GM21447 (cell line): Measurements from ENCODE around the gene RCE1.

Experiments used
- ATAC-seq: cut with Tn5 transposase; IDR thresholded peaks from one replicate; pipeline ENCODE4 v1.9.1; 2021; ENCODE audit not compliant: unreplicated experiment

Gene RCE1

GRCh38 chr11:66856496-66857233, 13.4 kb downstream of the RCE1 start, which contains the start of gene LRFN4:
Gene LRFN4, plus strand, starts transcription at chr11:66857064. Its CDS starts 681 bp downstream, at chr11:66857745.
- ATAC-seq: peak; percentile 37

- no peak for ATAC-seq
Observed at GRCh38 chr11:66857234-66857926, 14.1 kb downstream of the RCE1 start.

GRCh38 chr11:66857927-66858185, 14.6 kb downstream of the RCE1 start:
- ATAC-seq: no peak

GRCh38 chr11:66858186-66858938, 15.1 kb downstream of the RCE1 start:
- ATAC-seq: no peak

GRCh38 chr11:66858939-66859685, 15.9 kb downstream of the RCE1 start:
- no peak for ATAC-seq

GRCh38 chr11:66859686-66860448, 16.6 kb downstream of the RCE1 start:
- no peak for ATAC-seq

- no peak for ATAC-seq
Observed at GRCh38 chr11:66860449-66860831, 17.2 kb downstream of the RCE1 start.

GRCh38 chr11:66861038-66861773, 18.0 kb downstream of the RCE1 start:
- ATAC-seq: no peak

GRCh38 chr11:66861774-66862558, 18.7 kb downstream of the RCE1 start:
- ATAC-seq: no peak

- ATAC-seq: no peak
Observed at GRCh38 chr11:66862559-66863037, 19.4 kb downstream of the RCE1 start.

GRCh38 chr11:66863428-66864125, 20.3 kb downstream of the RCE1 start:
- no peak for ATAC-seq

- no peak for ATAC-seq
Observed at GRCh38 chr11:66864172-66864901, 21.1 kb downstream of the RCE1 start.

- no peak for ATAC-seq
Observed at GRCh38 chr11:66864924-66865697, 21.9 kb downstream of the RCE1 start.

- ATAC-seq: no peak
Observed at GRCh38 chr11:66866007-66866406, 22.8 kb downstream of the RCE1 start.

GRCh38 chr11:66866511-66866986, 23.3 kb downstream of the RCE1 start:
- ATAC-seq: no peak

GRCh38 chr11:66867425-66868040, 24.3 kb downstream of the RCE1 start:
- ATAC-seq: no peak
